T-helper 22 cell (primary cell): ENCODE measurements around the gene CDK19.

Source experiments
- DNase-seq: peaks from one replicate; pipeline ENCODE4 v3.0.0-alpha.2; 2020; ENCODE audit warnings: low read depth

Gene CDK19

GRCh38 chr6:110703010-110703905 is 112.0 kb downstream of the CDK19 start:
- DNase-seq, result no peak

- no peak for DNase-seq
These were observed 115.5 kb downstream of the CDK19 start for GRCh38 chr6:110699780-110700179.

GRCh38 chr6:110693994-110694393 is 121.3 kb downstream of the CDK19 start:
- DNase-seq, result no peak

GRCh38 chr6:110693296-110693695 is 122.0 kb downstream of the CDK19 start:
- DNase-seq, result no peak

GRCh38 chr6:110690916-110691315 is 124.4 kb downstream of the CDK19 start:
- DNase-seq, result no peak

- no peak for DNase-seq
These were observed 125.1 kb downstream of the CDK19 start for GRCh38 chr6:110690106-110690654.

- no peak for DNase-seq
These were observed 125.9 kb downstream of the CDK19 start for GRCh38 chr6:110689275-110689935.

GRCh38 chr6:110688661-110689268 is 126.5 kb downstream of the CDK19 start:
- no peak for DNase-seq

GRCh38 chr6:110687326-110687725 is 127.9 kb downstream of the CDK19 start:
- no peak for DNase-seq

GRCh38 chr6:110683241-110683640 is 132.0 kb downstream of the CDK19 start:
- DNase-seq, result no peak

GRCh38 chr6:110682460-110682853 is 132.8 kb downstream of the CDK19 start:
- peak; percentile 28 for DNase-seq

- DNase-seq, result no peak
These were observed 133.5 kb downstream of the CDK19 start for GRCh38 chr6:110681543-110682459.

GRCh38 chr6:110676396-110676795 is 138.9 kb downstream of the CDK19 start:
- no peak for DNase-seq

- no peak for DNase-seq
These were observed 141.2 kb downstream of the CDK19 start for GRCh38 chr6:110674096-110674495.

GRCh38 chr6:110672122-110672521 is 143.1 kb downstream of the CDK19 start:
- DNase-seq, result no peak

- DNase-seq, result no peak
These were observed 143.8 kb downstream of the CDK19 start for GRCh38 chr6:110671447-110671846.

- no peak for DNase-seq
These were observed 149.7 kb downstream of the CDK19 start for GRCh38 chr6:110665600-110665999.

- no peak for DNase-seq
These were observed 150.3 kb downstream of the CDK19 start for GRCh38 chr6:110664933-110665332.

GRCh38 chr6:110662490-110663211 is 152.6 kb downstream of the CDK19 start:
- no peak for DNase-seq

GRCh38 chr6:110661414-110661813 is 153.9 kb downstream of the CDK19 start:
- DNase-seq, result no peak
